Measurements from ENCODE around the gene HDHD5.

Gene HDHD5

GRCh38 chr22:17106785-17107546 lies 52.1 kb downstream of the HDHD5 start:
- no peak for DNase-seq (ENCODE audit: low read depth in 2 of 3, low spot score in 2 of 3)

GRCh38 chr22:17106161-17106784 lies 52.8 kb downstream of the HDHD5 start:
- DNase-seq (ENCODE audit: low read depth in 2 of 3, low spot score in 2 of 3) = no peak

GRCh38 chr22:17105143-17106129 lies 53.6 kb downstream of the HDHD5 start:
- DNase-seq (ENCODE audit: low read depth in 2 of 3, low spot score in 2 of 3) = no peak

- no peak for DNase-seq (ENCODE audit: low read depth in 2 of 3, low spot score in 2 of 3)
These were observed 54.6 kb downstream of the HDHD5 start for GRCh38 chr22:17104336-17104935.

GRCh38 chr22:17103351-17103750 lies 55.7 kb downstream of the HDHD5 start:
- DNase-seq (ENCODE audit: low read depth in 2 of 3, low spot score in 2 of 3) = no peak

- DNase-seq (ENCODE audit: low read depth in 2 of 3, low spot score in 2 of 3) = no peak
These were observed 56.8 kb downstream of the HDHD5 start for GRCh38 chr22:17102297-17102667.

GRCh38 chr22:17101475-17102296 lies 57.4 kb downstream of the HDHD5 start:
- no peak for DNase-seq (ENCODE audit: low read depth in 2 of 3, low spot score in 2 of 3)

GRCh38 chr22:17100621-17101020 lies 58.5 kb downstream of the HDHD5 start:
- no peak for DNase-seq (ENCODE audit: low read depth in 2 of 3, low spot score in 2 of 3)

- DNase-seq (ENCODE audit: low read depth in 2 of 3, low spot score in 2 of 3) = no peak
These were observed 60.7 kb downstream of the HDHD5 start for GRCh38 chr22:17098379-17098819.

- DNase-seq (ENCODE audit: low read depth in 2 of 3, low spot score in 2 of 3) = no peak
These were observed 61.4 kb downstream of the HDHD5 start for GRCh38 chr22:17097701-17098100.

GRCh38 chr22:17097062-17097461 lies 62.0 kb downstream of the HDHD5 start:
- no peak for DNase-seq (ENCODE audit: low read depth in 2 of 3, low spot score in 2 of 3)

GRCh38 chr22:17096071-17096470 lies 63.0 kb downstream of the HDHD5 start:
- no peak for DNase-seq (ENCODE audit: low read depth in 2 of 3, low spot score in 2 of 3)

GRCh38 chr22:17095538-17095937 lies 63.5 kb downstream of the HDHD5 start:
- no peak for DNase-seq (ENCODE audit: low read depth in 2 of 3, low spot score in 2 of 3)

GRCh38 chr22:17093081-17093480 lies 66.0 kb downstream of the HDHD5 start:
- no peak for DNase-seq (ENCODE audit: low read depth in 2 of 3, low spot score in 2 of 3)

- DNase-seq (ENCODE audit: low read depth in 2 of 3, low spot score in 2 of 3) = no peak
These were observed 67.2 kb downstream of the HDHD5 start for GRCh38 chr22:17091851-17092250.

GRCh38 chr22:17090550-17090949 lies 68.5 kb downstream of the HDHD5 start:
- no peak for DNase-seq (ENCODE audit: low read depth in 2 of 3, low spot score in 2 of 3)

Measured in activated CD8-positive, alpha-beta memory T cell treated with anti-CD3 and anti-CD28 coated beads for 48 hours (primary cell).